PC-3 (cell line): ENCODE measurements around the gene EPN2.

Experiments used
- CTCF ChIP-seq: fragments of 300-600 bp; sonication (generic); conservative IDR thresholded peaks from 2 replicates; pipeline ENCODE4 v1.5.1; 2017; ENCODE audit warnings: antibody characterized with exemption, low read depth, mild to moderate bottlenecking, low read length
- EZH2 ChIP-seq: fragments of 300-600 bp; sonication (generic); IDR thresholded peaks from one replicate; pipeline ENCODE4 v1.6.1; 2017; ENCODE audit warnings: antibody characterized with exemption, mild to moderate bottlenecking, low read length; ENCODE audit not compliant: unreplicated experiment
- EZH2phosphoT487 ChIP-seq: fragments of 300-600 bp; sonication (generic); IDR thresholded peaks from 2 replicates; pipeline ENCODE4 v1.6.1; 2018; ENCODE audit warnings: mild to moderate bottlenecking, antibody characterized with exemption, low read length, borderline replicate concordance

- no peak for TF ChIP-seq EZH2
- TF ChIP-seq EZH2phosphoT487 = no peak
- TF ChIP-seq CTCF = no peak
Observed at GRCh38 chr17:19333132-19333440, 95.9 kb downstream of the EPN2 start.
